B cell (primary cell): Measurements from ENCODE around the gene WDR41.

Source experiments
- CTCF ChIP-seq: fragments of 200-600 bp; IDR thresholded peaks from one replicate; pipeline ENCODE4 v1.8.0; 2022; ENCODE audit warnings: antibody characterized with exemption, mild to moderate bottlenecking
- EZH2 ChIP-seq: IDR thresholded peaks from 2 replicates; pipeline ENCODE4 v1.6.1; 2012; ENCODE audit warnings: borderline replicate concordance, low read depth, mild to moderate bottlenecking, moderate library complexity, low read length; ENCODE audit not compliant: insufficient read depth, poor library complexity, severe bottlenecking

DNA sequence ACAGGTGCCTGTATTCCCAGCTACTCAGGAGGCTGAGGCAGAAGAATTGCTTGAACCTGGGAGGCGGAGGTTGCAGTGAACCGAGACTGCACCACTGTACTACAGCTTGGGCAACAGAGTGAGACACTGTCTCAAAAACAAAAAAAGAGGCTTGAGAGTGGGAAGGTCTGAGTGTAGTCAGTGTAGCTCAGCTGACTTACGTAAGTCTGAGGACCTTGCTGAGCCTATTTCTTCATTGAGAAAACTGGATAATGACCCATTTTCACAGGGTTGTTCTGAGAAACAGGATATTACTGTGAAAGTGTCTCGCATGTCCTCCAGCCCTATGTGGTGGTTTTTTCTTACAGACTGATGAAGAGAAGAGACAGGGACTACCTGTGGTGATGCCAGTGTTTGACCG lies 66.7 kb downstream of the WDR41 start:
- no peak for TF ChIP-seq CTCF
- TF ChIP-seq EZH2: no peak
